ENCODE measurements around the gene FKTN.

Gene FKTN

DNA sequence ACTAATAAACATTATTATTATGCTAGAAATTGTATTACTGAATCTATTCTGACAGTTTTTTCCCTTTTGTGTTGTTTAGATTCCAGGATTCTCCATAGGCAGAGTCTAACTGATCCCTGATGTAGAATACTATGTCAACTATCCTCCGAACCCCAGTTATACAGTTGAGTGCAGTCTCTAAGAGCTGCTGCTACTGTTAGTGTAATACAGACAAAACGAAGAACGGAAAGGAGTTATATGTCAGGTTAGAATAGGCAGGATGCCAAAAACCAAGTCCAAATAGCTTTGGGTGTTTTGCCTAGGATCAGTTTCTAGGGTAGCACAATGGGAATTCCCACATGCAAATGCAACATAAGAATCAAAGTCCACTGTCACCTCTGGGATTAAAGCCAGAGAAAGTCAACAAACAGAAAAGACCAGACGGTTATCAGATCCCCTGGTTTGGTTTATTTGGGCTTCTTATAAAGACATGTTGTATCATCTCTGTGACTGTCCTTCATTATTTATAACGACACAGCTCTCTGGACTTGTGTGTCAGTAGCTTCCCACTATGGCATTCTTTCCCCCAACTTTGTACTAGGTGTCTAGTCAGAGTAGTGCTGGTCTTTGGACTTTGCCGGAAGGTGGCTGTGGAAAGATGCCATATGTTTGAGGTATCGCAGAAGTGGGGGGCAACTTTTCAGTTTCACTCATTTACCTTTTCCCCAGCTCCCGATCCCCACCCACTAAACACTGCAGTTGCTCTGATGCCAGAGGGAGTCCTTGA is 121.5 kb downstream of the FKTN start:
- DNase-seq = peak; percentile 75 to 83

DNA sequence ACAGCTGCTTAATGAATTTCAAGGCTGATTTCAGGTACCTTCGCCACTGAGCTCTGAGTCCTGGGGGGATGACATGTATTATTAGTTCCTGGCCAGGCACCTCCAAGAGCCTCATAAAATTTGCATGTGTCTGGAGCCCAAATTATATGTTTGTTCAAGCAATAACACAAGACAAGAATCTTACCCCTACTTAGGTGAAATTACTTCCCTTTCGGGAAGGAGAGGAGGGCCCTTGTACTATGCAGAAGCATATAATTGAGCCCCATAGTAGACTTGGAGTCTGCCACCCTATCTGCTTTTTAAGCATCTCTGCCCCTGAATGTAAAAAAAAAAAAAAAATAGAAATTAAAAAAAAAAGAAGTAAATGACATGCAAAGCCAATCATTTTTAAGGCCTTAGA is 123.4 kb downstream of the FKTN start:
- no peak for DNase-seq

DNA sequence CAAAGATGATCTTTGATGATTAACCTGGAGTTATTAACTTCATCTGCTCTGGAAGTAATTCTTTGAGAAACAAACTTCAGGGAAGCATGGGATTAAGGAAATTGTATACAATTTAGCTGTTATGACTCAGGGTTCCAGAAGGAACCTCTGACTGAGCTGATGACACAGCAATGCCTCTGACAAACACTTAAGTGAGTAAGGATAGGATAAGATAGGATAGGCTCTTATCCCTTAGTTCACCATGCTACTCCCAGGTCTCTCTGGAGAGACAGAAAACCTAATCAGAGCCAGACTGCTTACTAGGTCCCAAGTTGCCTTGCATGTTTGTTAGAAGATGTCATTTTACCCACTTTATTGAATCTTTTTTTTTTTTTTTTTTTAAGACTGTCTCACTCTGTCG is 123.8 kb downstream of the FKTN start:
- DNase-seq = no peak

DNA sequence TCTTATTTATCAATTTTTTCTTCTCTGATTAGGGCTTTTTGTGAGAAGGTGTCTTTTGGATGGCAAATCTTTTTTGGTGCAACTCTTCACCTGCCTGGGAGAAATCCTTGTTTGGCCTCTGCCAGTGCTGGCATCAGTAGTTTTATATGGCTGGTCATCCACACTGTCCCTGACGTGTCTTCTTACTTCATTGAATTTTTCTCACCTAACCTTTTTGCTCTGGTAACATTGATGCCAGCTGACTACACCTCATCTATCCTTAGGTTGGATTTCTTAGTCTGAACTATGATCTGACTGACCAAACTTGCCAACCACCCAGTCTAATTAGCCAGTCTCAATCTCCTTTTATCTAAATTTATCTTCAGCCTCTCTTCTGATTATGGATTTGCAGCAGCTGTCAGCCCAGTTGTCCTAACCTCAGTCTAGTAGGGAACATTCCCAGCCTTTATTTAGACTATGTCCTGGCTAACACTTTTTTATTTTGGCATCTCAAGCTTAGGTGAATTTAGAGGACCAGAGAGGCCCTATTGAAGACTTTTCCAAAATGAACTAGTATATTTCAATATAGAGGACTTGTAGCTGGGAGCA is 125.9 kb downstream of the FKTN start:
- DNase-seq = no peak

DNA sequence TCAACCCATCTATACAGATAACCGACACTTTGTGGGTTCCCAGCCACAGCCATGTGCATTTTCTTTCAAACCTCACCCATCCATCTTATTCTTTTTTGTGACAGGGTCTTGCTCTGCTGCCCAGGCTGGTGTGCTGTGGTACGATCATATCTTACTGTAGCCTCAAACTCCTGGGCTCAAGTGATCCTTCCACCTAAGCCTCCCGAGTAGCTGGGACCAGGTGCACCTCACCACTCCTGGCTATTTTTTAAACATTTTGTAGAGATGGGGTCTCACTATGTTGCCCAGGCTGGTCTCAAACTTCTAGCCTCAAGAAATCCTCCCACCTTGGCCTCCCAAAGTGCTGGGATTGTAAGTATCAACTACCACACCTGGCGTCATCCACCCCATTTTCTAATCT is 129.0 kb downstream of the FKTN start:
- DNase-seq = no peak

Data from NCI-H526 (cell line).